ENCODE data around the gene KSR2.
"Not testable (repeated sequence)": the region's sequence is repeated elsewhere in the genome, so short reads cannot be mapped to it uniquely, and the experiment has no call there.

KSR2 gene

DNA sequence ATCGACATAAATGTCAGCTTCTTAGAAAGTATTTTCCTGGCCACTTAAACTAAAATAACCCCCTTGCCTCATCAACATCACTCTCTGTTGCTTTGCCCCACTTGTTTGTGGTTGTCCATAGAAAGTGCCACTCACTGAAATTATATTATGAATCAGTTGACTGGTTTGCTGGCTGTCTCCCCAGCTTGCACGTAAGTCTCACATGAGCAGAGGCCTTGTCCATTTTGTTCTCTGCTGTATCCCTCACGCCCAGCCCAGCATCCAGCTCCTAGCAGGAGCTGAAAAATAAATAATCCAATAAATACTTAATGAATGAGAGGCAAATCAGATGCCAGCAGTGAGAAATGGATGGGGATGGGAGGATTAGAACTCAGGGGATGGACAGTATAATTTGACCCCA, 159.3 kb downstream of the KSR2 start:
- DNase-seq = no peak

GRCh38 chr12:117807946-117808345, 160.8 kb downstream of the KSR2 start:
- no peak for DNase-seq

DNA sequence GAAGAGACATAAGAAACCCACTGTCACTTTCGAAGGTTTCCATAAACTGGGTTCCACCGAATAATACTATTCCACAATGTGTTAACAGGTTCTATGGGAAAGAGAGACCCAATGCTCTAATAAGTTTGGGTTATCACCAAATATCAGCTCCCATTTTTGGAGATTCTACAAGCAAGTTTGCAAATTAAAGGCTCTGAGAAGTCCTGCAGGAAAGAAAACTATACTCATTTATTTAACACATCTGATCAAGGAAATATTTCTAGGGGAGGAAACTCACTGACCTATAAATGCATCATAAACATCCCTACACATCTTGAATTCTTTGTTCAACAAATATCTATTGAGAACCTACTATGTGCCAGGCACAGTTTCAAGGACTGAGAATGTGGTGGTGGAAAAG, 161.4 kb downstream of the KSR2 start:
- no peak for DNase-seq

DNA sequence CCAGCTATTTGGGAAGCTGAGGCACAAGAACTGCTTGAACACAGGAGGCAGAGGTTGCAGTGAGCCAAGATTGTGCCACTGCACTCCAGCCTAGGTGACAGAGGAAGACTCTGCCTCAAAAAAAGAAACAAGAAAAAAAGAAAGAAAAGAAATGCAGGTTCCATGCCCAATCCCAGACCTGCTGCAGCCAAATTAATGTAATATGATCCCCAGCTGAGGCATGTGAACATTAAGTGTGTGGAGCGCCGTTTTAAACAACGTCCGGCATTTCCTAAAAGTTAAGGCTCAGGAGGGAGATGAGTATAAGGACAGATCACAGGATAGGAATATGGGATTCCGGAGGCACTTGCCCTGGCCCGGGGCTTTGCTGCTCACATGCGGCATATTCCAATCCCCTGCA, 162.9 kb downstream of the KSR2 start:
- DNase-seq = no peak

- no peak for DNase-seq
Measured at GRCh38 chr12:117803001-117803400, 165.8 kb downstream of the KSR2 start.

- DNase-seq = not testable (repeated sequence)
Measured at GRCh38 chr12:117800711-117801110, 168.1 kb downstream of the KSR2 start.

DNA sequence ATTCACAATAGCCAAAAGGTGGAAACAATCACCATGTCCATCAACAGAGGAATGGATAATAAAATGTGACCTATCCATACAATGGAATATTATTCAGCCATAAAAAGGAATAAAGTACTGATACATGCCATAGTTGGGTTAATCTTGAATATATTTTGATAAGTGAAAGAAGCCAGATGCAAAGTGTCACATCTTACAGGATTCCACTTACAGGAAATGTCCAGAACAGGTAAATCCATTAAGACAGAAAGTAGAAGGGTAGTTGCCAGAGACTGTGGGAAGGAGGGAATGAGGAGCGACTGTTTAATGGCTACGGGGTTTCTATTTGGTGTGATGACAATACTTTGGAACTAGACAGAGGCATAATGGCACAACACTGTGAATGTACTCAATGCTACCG, 171.6 kb downstream of the KSR2 start:
- no peak for DNase-seq

GRCh38 chr12:117792877-117793424, 175.8 kb downstream of the KSR2 start:
- DNase-seq = no peak

- DNase-seq = no peak
Measured at GRCh38 chr12:117792471-117792870, 176.3 kb downstream of the KSR2 start.

DNA sequence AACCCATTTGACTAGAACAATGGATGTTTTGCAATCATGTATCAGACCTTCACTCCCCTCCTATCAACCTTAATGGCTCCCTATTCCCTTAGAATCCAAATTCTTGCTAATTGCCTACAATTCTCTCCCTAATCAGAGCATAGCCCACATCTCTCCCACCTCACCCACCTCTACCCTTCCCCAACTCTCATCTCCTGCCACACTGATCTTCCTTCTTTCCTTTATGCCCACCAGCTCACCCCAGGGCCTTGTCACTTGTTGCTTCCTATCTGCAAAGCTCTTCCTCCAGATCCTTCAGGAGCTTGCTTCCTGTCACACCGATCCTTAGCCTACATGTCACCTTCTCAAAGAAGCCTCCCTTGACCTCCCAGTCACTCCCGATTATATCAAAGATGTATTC, 177.8 kb downstream of the KSR2 start:
- no peak for DNase-seq

DNA sequence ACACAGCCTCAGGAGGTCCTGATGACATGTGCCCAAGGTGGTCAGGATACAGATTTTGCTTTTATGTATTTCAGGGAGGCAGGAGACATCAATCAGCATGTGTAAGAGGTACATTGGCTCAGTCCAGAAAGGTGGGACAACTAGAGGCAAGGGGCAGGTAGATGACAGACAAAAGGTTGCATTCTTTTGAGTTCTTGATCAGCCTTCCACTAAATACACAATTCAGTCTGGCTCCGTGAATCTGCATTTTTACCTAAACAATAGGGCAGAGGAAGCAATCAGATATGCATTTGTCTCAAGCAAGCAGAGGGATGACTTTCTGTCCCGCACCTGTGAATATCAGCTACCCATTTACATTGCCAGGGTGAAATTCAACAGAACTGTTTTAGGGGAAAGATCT, 178.6 kb downstream of the KSR2 start:
- DNase-seq = no peak

- no peak for DNase-seq
Measured at GRCh38 chr12:117789195-117789912, 179.4 kb downstream of the KSR2 start.

- no peak for DNase-seq
Measured at GRCh38 chr12:117778656-117779055, 190.1 kb downstream of the KSR2 start.

DNA sequence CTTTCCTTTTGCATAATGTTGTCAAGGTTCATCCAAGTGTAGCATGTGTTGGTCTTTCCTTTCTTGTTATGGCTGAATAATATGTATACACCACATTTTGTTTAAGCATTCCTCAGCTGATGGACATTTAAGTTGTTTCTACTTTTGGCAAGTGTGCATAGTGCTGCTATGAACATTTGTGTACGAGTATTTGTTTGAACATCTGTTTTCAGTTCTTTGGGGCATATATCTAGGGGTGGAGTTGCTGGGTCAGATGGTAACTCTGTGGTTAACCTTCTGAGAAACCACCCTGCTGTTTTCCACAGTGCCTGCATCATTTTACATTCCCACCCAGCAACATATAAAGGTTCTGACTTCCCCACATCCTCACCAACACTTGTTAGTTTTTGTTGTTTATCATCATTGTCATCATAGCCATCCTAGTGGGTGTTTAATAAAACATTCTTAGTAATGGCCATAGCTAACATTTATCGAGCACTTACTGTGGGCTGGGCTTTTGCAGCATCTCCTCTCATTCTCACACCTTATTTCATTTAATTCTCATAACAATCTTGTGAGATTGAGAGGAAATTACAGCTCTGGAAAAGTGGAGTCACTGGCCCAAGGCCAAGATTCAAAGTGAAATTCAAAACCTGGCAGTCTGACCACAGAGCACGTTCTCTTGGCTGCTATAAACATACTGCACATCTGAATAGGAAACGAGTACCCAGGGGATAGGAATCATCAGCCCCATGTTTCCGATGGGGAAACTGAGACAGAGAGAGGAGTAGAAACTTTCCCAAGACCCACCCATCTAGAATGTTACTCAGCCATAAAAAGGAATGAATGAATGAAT, 193.6 kb downstream of the KSR2 start:
- DNase-seq = no peak

DNA sequence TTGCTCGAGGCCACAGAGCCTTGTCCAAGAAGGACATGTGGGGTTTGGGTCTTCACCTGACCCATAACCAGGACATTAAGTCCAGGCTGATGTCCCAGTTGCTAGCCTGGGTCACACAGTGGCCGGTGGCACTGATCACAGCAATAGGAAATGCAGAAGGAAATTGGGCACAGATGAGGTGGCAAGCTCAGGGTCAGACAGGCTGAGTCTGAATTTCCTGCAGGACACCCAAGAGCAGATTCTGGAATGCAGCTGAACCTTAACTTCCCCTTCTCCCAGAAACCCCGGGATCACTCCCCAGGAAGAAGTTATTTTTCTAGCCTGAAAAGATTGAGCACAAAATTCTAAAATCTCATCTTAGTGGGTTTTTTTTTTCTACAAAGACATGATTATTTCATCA, 199.9 kb downstream of the KSR2 start:
- no peak for DNase-seq

DNA sequence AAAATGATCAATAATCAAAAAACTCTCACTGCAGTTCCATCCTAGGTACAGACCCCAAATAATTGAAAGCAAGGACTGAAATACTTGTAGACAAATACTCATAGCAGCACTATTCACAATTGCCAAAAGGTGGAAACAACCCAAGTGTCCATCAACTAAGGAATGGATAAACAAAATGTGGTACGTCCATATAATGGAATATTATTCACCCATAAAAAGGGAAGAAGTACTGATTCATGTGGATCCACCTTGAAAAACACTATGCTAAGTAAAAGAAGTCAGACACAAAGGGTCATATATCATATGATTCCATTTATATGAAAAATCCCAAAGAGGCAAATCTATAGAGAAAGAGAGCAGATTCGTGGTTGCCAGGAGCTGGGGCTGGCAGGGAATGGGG, 202.8 kb downstream of the KSR2 start:
- no peak for DNase-seq

DNA sequence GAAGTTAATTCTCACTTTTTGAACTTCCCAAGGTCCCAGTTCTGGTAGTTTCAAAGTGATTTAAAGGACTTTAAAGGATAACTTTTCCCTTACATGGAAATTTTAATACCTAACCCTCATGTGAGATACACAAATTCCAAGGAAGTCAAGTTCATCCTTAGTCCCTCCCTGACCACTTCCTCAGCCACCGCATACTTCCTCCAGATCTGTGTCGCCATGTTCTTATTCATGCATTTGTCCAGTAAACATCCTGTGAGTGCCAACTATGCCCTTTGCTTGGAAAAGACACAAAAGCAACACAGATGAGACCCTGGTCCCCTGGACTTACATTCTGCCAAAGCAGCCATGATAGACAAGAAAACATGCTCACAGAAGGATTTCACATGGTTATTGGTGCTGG, 206.6 kb downstream of the KSR2 start:
- DNase-seq = no peak

DNA sequence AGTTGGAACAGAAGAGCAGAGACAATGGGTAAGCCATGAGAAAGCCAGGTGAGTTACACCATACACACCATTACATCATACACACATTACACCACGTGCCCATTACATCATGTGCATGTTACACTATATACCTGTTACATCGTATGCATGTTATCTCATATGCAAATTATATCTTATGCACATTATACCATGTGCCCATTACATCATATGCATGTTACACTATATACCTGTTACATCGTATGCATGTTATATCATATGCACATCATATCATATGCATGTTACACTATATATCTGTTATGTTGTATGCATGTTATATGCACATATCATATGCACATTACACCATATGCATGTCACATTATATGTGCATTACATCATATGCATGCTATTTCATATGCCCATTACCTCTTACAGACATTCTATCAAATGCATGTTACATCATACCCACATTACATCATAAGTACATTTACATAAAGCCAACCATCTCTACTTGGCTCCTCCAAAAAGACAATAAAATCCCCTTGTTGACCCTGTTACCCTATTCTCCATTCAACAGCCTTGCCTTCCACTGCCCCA, 207.2 kb downstream of the KSR2 start:
- no peak for DNase-seq

- DNase-seq = no peak
Measured at GRCh38 chr12:117760990-117761389, 207.8 kb downstream of the KSR2 start.

GRCh38 chr12:117750657-117751056, 218.1 kb downstream of the KSR2 start:
- DNase-seq = no peak

DNA sequence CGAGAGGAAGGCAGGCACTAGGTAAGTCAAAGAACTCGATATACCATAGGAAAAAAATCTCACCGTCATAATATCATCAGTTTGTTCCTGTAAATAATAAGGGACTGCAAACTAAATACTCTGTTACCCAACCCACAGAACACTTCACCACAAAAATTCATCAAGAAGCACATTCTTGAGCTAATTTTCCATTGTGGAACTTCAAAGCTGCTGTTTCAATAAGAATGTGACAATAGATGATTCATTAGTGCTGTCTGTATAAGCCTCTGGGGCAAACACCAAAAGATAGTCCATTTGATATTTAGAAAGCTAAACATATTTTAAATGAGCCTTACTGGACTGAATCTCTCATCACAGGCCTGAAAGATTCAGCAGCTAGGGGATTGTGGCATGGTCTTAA, 219.4 kb downstream of the KSR2 start:
- DNase-seq = no peak

DNA sequence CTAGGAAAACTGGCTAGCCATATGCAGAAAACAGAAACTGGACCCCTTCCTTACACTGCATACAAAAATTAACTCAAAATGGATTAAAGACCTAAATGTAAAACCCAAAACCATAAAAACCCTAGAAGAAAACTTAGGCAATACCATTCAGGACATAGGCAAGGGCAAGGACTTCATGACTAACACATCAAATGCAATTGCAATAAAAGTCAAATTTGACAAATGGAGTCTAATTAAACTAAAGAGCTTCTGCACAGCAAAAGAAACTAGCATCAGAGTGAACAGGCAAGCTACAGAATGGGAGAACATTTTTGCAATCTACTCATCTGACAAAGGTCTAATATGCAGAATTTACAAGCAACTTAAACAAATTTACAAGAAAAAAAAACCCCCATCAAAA, 222.4 kb downstream of the KSR2 start:
- not testable (repeated sequence) for DNase-seq

DNA sequence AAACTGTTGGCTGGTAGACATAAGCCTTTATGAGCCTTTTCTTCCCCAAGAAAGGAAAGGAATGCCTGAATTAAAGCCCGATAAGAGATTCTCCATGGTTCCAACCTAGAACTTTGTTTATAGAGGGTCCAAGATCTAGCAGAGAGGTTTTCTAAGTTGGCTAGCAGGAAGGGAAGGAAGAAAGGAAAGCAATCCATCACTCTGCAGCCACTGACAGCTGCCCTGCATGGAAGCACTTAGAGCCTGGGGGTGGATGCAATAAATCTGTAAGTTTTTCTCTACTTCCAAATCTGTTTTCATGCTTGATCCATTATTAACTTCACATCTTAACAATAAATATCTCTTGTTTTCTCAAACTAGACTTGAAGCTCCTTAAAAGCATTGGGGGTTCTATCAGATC, 224.4 kb downstream of the KSR2 start:
- DNase-seq = no peak

DNA sequence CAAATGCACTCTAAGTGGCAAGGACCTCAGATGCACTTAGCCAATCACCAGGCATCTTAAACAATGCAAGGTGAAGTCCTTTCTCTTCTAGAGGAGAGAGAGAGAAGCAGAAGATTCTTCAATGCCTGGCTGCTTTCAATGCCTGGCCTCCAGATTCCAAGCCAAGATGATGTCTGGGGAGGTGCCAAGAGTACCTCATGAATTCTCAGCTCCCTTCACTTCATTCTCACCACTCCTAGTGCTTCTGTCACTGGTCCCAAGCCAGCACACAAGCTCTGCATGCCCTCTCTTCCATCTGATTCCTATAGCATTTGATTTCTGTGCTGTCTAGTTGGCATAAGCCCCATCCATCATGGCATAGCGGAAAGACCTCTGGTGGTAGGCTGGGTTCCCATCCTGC, 225.0 kb downstream of the KSR2 start:
- DNase-seq = no peak
